GM06990 (cell line): ENCODE data around the gene PCDH17.

Experiments used
- DNase-seq: peaks from one replicate; pipeline ENCODE4 v3.0.0-alpha.2; 2011; ENCODE audit not compliant: insufficient read length; ENCODE audit errors: extremely low read depth
- H3K27me3 ChIP-seq: replicated peaks from 2 replicates; pipeline ENCODE4 v1.6.0; 2011; ENCODE audit warnings: low read length; ENCODE audit not compliant: control insufficient read depth, insufficient read depth
- H3K36me3 ChIP-seq: 2 replicates; pipeline ENCODE4 v1.5.1; 2011; ENCODE audit warnings: low read length; ENCODE audit not compliant: control insufficient read depth, insufficient read depth
- H3K4me3 ChIP-seq: replicated peaks from 2 replicates; pipeline ENCODE4 v1.5.1; 2011; ENCODE audit warnings: low read depth, mild to moderate bottlenecking, control low read depth, low read length
- CTCF ChIP-seq: IDR thresholded peaks from 2 replicates; pipeline ENCODE4 v1.5.1; 2011; ENCODE audit warnings: low read length, control low read depth, mild to moderate bottlenecking, inconsistent platforms; ENCODE audit not compliant: insufficient read depth, poor library complexity, severe bottlenecking

PCDH17 gene

GRCh38 chr13:57601536-57601935 is 30.0 kb upstream of the PCDH17 start:
- DNase-seq, result no peak
- no peak overlapping the region for H3K4me3 ChIP-seq
- H3K27me3 ChIP-seq, result no peaks in the 10 kb centered on the region
- TF ChIP-seq CTCF, result no peak
- no peaks in the 10 kb centered on the region for H3K36me3 ChIP-seq

GRCh38 chr13:57604442-57604841 is 27.1 kb upstream of the PCDH17 start:
- no peaks in the 10 kb centered on the region for H3K36me3 ChIP-seq

GRCh38 chr13:57611969-57612368 is 19.6 kb upstream of the PCDH17 start:
- no peaks in the 10 kb centered on the region for H3K27me3 ChIP-seq
- no peak overlapping the region for H3K4me3 ChIP-seq
- DNase-seq, result no peak
- H3K36me3 ChIP-seq, result no peaks in the 10 kb centered on the region
- no peak for TF ChIP-seq CTCF

More at GRCh38 chr13:57604442-57604841, 27.1 kb upstream of the PCDH17 start:
- TF ChIP-seq CTCF, result no peak
- H3K4me3 ChIP-seq, result no peak overlapping the region
- no peaks in the 10 kb centered on the region for H3K27me3 ChIP-seq
- no peak for DNase-seq

DNA sequence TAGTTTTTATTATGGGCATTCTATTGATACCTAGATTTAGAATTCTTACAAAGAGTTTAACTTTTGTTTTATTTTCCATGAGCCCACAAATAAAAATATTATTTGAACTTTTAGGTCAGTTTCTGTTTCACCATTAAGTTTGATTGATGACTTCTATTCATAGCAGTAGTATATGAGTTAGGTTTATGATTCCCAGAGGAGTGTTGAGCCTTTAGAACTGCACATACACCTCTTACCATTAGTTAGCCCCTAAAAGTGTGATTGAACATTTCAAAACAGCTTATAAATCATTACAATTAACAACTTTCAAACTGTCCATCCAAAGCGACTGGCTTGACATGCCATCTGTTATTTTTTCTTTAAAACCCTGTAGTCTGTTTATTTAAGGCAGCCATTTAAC is 19.0 kb upstream of the PCDH17 start:
- no peak for TF ChIP-seq CTCF
- Histone ChIP-seq H3K27me3 (no peaks in the 10 kb centered on the region), H3K36me3 (no peaks in the 10 kb centered on the region), H3K4me3 (no peak overlapping the region)
- DNase-seq, result no peak

GRCh38 chr13:57624565-57625435 is 6.7 kb upstream of the PCDH17 start:
- TF ChIP-seq CTCF, result peak; percentile 82
- H3K27me3 ChIP-seq, result no peaks in the 10 kb centered on the region
- no peak overlapping the region for H3K4me3 ChIP-seq
- H3K36me3 ChIP-seq, result no peaks in the 10 kb centered on the region
- DNase-seq, result no peak
